GM19193 (cell line): ENCODE data around the gene GABRG3.

Experiments used
- POLR2A ChIP-seq: IDR thresholded peaks from 4 replicates; pipeline ENCODE4 v1.6.1; 2011; ENCODE audit not compliant: insufficient read depth, insufficient read length; ENCODE audit errors: extremely low read depth

The GABRG3 gene

GRCh38 chr15:27587810-27588209, 616.8 kb downstream of the GABRG3 start:
- no peak for TF ChIP-seq POLR2A

- no peak for TF ChIP-seq POLR2A
Observed at GRCh38 chr15:27589260-27589659, 618.3 kb downstream of the GABRG3 start.

GRCh38 chr15:27589782-27590181, 618.8 kb downstream of the GABRG3 start:
- TF ChIP-seq POLR2A, result no peak
